Hepatocyte (in vitro differentiated cells): ENCODE measurements around the gene GPC2. TPM values are rescaled to one million over a fixed set of nuclear protein-coding genes. Genes with fewer than 3 reads are reported as not detected.

Experiments used
- DNase-seq: peaks from one replicate; pipeline ENCODE4 v3.0.0-alpha.2; 2016; ENCODE audit warnings: low spot score
- H2AFZ ChIP-seq: fragments of 200-600 bp; sonication (generic); 2 replicates; pipeline ENCODE4 v1.6.0; 2016; ENCODE audit warnings: antibody characterized with exemption, mild to moderate bottlenecking
- H3K27ac ChIP-seq: fragments of 200-600 bp; sonication (generic); 2 replicates; pipeline ENCODE4 v1.5.1; 2016; ENCODE audit warnings: mild to moderate bottlenecking
- H3K27me3 ChIP-seq: fragments of 200-600 bp; sonication (generic); 2 replicates; pipeline ENCODE4 v1.6.1; 2016
- H3K36me3 ChIP-seq: fragments of 200-600 bp; sonication (generic); replicated peaks from 2 replicates; pipeline ENCODE4 v1.5.1; 2016; ENCODE audit warnings: low read depth; ENCODE audit not compliant: insufficient read depth
- H3K4me1 ChIP-seq: fragments of 200-600 bp; sonication (generic); 2 replicates; pipeline ENCODE4 v1.5.1; 2016; ENCODE audit warnings: mild to moderate bottlenecking, moderate library complexity; ENCODE audit not compliant: insufficient read depth
- H3K4me2 ChIP-seq: fragments of 200-600 bp; sonication (generic); 2 replicates; pipeline ENCODE4 v1.6.0; 2016
- H3K4me3 ChIP-seq: fragments of 200-600 bp; sonication (generic); 2 replicates; pipeline ENCODE4 v1.5.1; 2016; ENCODE audit warnings: mild to moderate bottlenecking
- H3K79me2 ChIP-seq: fragments of 200-600 bp; sonication (generic); 2 replicates; pipeline ENCODE4 v1.6.0; 2017; ENCODE audit warnings: mild to moderate bottlenecking
- H3K9me2 ChIP-seq: fragments of 200-600 bp; sonication (generic); replicated peaks from 2 replicates; pipeline ENCODE4 v1.6.0; 2017; ENCODE audit warnings: mild to moderate bottlenecking; ENCODE audit not compliant: insufficient read depth
- H3K9me3 ChIP-seq: fragments of 200-600 bp; sonication (generic); 2 replicates; pipeline ENCODE4 v1.5.1; 2016; ENCODE audit warnings: low read depth, mild to moderate bottlenecking
- H4K20me1 ChIP-seq: fragments of 200-600 bp; sonication (generic); 2 replicates; pipeline ENCODE4 v1.6.0; 2016; ENCODE audit warnings: mild to moderate bottlenecking; ENCODE audit not compliant: insufficient read depth, poor library complexity, severe bottlenecking
- CTCF ChIP-seq: fragments of 200-600 bp; sonication (generic); IDR thresholded peaks from 2 replicates; pipeline ENCODE4 v1.5.1; 2016; ENCODE audit warnings: antibody characterized with exemption, mild to moderate bottlenecking; ENCODE audit not compliant: poor library complexity
- EZH2 ChIP-seq: fragments of 200-600 bp; sonication (generic); IDR thresholded peaks from 2 replicates; pipeline ENCODE4 v1.6.1; 2016; ENCODE audit warnings: antibody characterized with exemption, mild to moderate bottlenecking, borderline replicate concordance
- EZH2phosphoT487 ChIP-seq: fragments of 200-600 bp; sonication (generic); IDR thresholded peaks from one replicate; pipeline ENCODE4 v1.6.1; 2018; ENCODE audit warnings: antibody characterized with exemption, mild to moderate bottlenecking, low read depth, moderate library complexity; ENCODE audit not compliant: unreplicated experiment, severe bottlenecking
- WGBS: methylation state at CpG from one replicate; pipeline ENCODE4 v1.1.6; 2016; ENCODE audit warnings: low lambda C conversion rate; ENCODE audit errors: missing lambda C conversion rate; 5-methylcytosine and 5-hydroxymethylcytosine counted together
- polyA plus RNA-seq: library from polyadenylated mRNA; unstranded; fragments of >200 nt; fragmentation: Nextera tagmentation; extraction: Ambion mirVana; gene quantifications from 2 replicates; pipeline ENCODE4 v1.2.1, GENCODE V29; 2016
- total RNA-seq: library from RNA; depleted of rRNA; stranded (reverse); fragments of >200 nt; gene quantifications from 2 replicates; pipeline ENCODE4 v1.2.3, GENCODE V29; 2014

Gene GPC2
- total and polyA plus RNA-seq, 2 experiments from 2014 or later, result 2.0 to 3.2 TPM

GRCh38 chr7:100158229-100159098 lies 18.7 kb downstream of the GPC2 start, which contains the start of gene TRAPPC14:
Gene TRAPPC14, minus strand, starts transcription at chr7:100158723. Its CDS starts 224 bp downstream, at chr7:100158499.
- Histone ChIP-seq H3K4me3 (peak within 1 kb of the TSS; percentile 96), H3K79me2 (peaks cover 12% of the 10 kb centered on the region), H3K4me2 (peak within 1 kb of the TSS; percentile 100), H3K4me1 (peaks cover 11% of the 10 kb centered on the region), H2AFZ (peak within 1 kb of the TSS; percentile 80), H3K36me3 (no peaks in the 10 kb centered on the region), H4K20me1 (no peaks in the 10 kb centered on the region), H3K9me2 (no peaks in the 10 kb centered on the region), H3K27ac (peak within 1 kb of the TSS; percentile 82), H3K9me3 (no peaks in the 10 kb centered on the region), H3K27me3 (no peaks in the 10 kb centered on the region)
- DNase-seq, result peak; percentile 95
- WGBS, result 5% methylated on average over 68 of the region's 87 CpGs
- no peak for TF ChIP-seq CTCF

GRCh38 chr7:100157334-100158228 lies 19.6 kb downstream of the GPC2 start:
- Histone ChIP-seq H3K79me2 (peaks cover 13% of the 10 kb centered on the region), H3K9me2 (no peaks in the 10 kb centered on the region), H3K4me1 (peaks cover 15% of the 10 kb centered on the region), H4K20me1 (no peaks in the 10 kb centered on the region), H3K9me3 (no peaks in the 10 kb centered on the region), H3K27me3 (no peaks in the 10 kb centered on the region), H3K27ac (peak overlapping the region; percentile 82), H3K4me3 (peak overlapping the region; percentile 96), H3K4me2 (peak overlapping the region; percentile 100), H3K36me3 (no peaks in the 10 kb centered on the region), H2AFZ (peak overlapping the region; percentile 55)
- TF ChIP-seq EZH2phosphoT487 (no peak), EZH2 (no peak), CTCF (peak; percentile 19)
- peak; percentile 72 for DNase-seq
- WGBS, result 15% methylated on average over 28 of the region's 32 CpGs

DNA sequence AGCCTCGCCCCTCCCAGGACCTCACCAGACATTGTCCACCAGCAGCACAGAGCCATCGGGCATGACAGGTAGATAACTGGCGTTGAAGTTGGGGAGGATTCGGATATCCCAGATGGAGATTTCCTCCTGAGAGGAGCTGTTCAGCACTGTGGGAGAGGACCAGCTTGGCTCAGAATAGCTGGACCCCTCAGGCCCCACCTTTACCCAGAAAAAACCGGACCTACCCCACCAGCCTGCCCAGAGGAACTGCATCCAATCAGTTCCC lies 20.2 kb downstream of the GPC2 start:
- Histone ChIP-seq H3K27me3 (no peaks in the 10 kb centered on the region), H3K36me3 (no peaks in the 10 kb centered on the region), H3K4me3 (no peak overlapping the region), H3K4me1 (peaks cover 15% of the 10 kb centered on the region), H3K27ac (peak overlapping the region; percentile 82), H3K4me2 (peak overlapping the region; percentile 100), H4K20me1 (no peaks in the 10 kb centered on the region), H3K9me3 (no peaks in the 10 kb centered on the region), H3K9me2 (no peaks in the 10 kb centered on the region), H2AFZ (no peak overlapping the region), H3K79me2 (peaks cover 19% of the 10 kb centered on the region)
- DNase-seq, result no peak
- WGBS, result 60% methylated on average over 5 of the region's 5 CpGs
- TF ChIP-seq EZH2, result no peak
- no peak for TF ChIP-seq EZH2phosphoT487
- no peak for TF ChIP-seq CTCF
